AG09309 (cell line): ENCODE measurements around the gene GSC.

Experiments used
- DNase-seq: peaks from one replicate; pipeline ENCODE4 v3.0.0-alpha.2; 2010; ENCODE audit warnings: low read depth
- H3K4me3 ChIP-seq: 2 replicates; pipeline ENCODE4 v1.5.1; 2011; ENCODE audit warnings: mild to moderate bottlenecking, low read depth, low read length, moderate library complexity; ENCODE audit not compliant: control insufficient read depth
- CTCF ChIP-seq: IDR thresholded peaks from 2 replicates; pipeline ENCODE4 v1.5.1; 2011; ENCODE audit warnings: mild to moderate bottlenecking, low read depth, low read length, inconsistent platforms; ENCODE audit not compliant: insufficient read depth, control insufficient read depth; ENCODE audit errors: missing control alignments

GSC gene

DNA sequence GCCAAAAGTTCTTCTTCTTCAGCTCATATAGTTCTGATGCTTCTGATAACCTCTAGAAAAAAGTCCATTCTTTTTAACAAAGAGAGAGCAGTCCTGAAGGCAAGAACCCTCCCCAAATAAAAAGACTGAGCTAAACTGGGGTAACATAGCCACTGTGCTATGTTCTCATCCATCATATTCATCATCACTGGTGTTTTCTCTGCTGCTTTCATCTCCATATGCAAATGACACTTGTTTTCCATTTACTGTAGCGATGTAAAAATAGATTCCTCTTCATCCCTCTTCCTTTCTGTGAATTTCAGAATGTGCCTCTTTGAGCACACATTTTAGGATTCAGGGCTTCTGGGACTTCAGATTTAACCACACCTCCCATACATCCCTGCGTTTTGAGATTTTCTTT lies 44.9 kb downstream of the GSC start:
- DNase-seq: no peak
- TF ChIP-seq CTCF: no peak

DNA sequence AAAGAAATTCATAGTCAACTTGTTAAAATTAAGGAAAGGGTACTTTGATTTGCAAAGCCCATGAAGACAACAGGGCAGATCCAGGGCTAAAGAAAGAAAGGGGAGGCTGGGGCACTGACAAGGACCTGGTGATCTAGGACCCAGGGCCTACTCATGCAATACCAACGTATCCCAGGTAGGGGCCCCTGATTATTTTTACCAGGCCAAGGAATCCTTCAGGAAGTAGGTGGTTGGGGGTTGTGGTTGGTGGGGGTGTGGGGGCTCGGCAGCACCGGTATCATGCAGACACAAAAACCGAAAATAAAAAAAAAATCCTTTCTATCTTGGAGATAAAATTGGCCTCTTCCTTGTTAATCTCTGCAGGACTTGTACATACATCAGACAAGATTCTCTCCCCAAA lies 47.5 kb downstream of the GSC start:
- DNase-seq: no peak
- H3K4me3 ChIP-seq: no peak overlapping the region
- no peak for TF ChIP-seq CTCF

More for the DNA sequence above, 44.9 kb downstream of the GSC start:
- no peak overlapping the region for H3K4me3 ChIP-seq
